GM12891 (cell line): ENCODE measurements around the gene WSCD1.

ENCODE experiments used
- POLR2A ChIP-seq: IDR thresholded peaks from 2 replicates; pipeline ENCODE4 v1.6.1; 2011; ENCODE audit warnings: low read depth, low read length, control low read depth
- POLR2AphosphoS5 ChIP-seq: IDR thresholded peaks from 2 replicates; pipeline ENCODE4 v1.6.1; 2011; ENCODE audit warnings: low read depth, low read length, control low read depth

- TF ChIP-seq POLR2AphosphoS5 (no peak), POLR2A (no peak)
These were observed 42.7 kb upstream of the WSCD1 start for GRCh38 chr17:6027342-6028024.
